ENCODE measurements around the gene FOXN1.
"Not testable (repeated sequence)": the region's sequence is repeated elsewhere in the genome, so short reads cannot be mapped to it uniquely, and the experiment has no call there.

Gene FOXN1

GRCh38 chr17:28573521-28573920 is 67.4 kb downstream of the FOXN1 start:
- POLR2A ChIA-PET = no interaction called here
- WGBS (ENCODE audit: insufficient coverage) = 99% methylated on average over 7 of the region's 9 CpGs
- Histone ChIP-seq H3K27ac (ENCODE audit: insufficient read depth in 1 of 2, low read depth in 1 of 2, low read length in 2 of 2, poor library complexity in 1 of 2, severe bottlenecking in 2 of 2) (no peak overlapping the region), H3K27me3 (replicated peaks in 2 of 5; ENCODE audit: control insufficient read depth in 4 of 5, insufficient read depth in 5 of 5, low read length in 4 of 5) (no peaks in the 10 kb centered on the region), H3K4me3 (ENCODE audit: control insufficient read depth in 1 of 7, extremely low read depth in 1 of 7, insufficient read depth in 4 of 7, low read depth in 2 of 7, low read length in 6 of 7) (no peak overlapping the region), H3K36me3 (ENCODE audit: control insufficient read depth in 4 of 4, insufficient read depth in 4 of 4, low read length in 3 of 4) (peaks cover 2 to 26% (median 8%) of the 10 kb centered on the region in 4 experiments), H3K9me3 (ENCODE audit: control extremely low read depth in 1 of 5, control insufficient read depth in 4 of 5, insufficient read depth in 2 of 5, low read depth in 1 of 5, low read length in 4 of 5) (no peaks in the 10 kb centered on the region), H3K4me1 (ENCODE audit: control extremely low read depth in 1 of 4, control insufficient read depth in 4 of 4, insufficient read depth in 4 of 4, low read length in 3 of 4) (peaks cover 3 to 37% (median 25%) of the 10 kb centered on the region in 4 experiments)
- DNase-seq = no peak
- CTCF ChIA-PET = interaction anchor here (1.1 to 1.8 kb wide), 2 partner anchors 23 to 25 kb away, joined by 3 to 6 read pairs; partner anchors contain the start of gene SPAG5

DNA sequence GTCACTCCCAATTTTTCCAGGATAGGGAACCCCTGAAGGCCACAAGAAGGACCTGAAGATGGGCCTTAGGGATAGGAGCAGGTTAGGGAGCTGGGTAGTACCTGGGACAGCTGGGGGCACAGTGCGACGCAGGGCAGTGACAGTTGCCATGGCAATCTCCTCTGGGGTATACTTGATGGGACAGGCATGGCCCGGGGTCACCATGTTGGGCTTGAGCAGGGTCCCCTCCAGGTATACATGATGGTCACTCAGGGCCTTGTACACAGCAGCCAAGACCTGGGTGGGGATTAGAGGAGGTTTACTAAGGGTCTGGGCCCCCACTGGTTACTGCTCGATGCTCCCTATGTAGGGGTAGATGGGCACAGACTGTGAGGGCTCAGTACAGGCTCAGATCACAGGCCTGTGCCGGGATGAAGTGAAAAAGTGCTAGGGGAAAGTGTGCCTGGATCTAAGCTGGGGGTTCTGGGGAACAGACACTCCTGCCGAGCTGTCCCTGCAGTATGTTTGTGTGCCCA is 67.9 kb downstream of the FOXN1 start:
- Histone ChIP-seq H3K27me3 (replicated peaks in 2 of 5; ENCODE audit: control insufficient read depth in 4 of 5, insufficient read depth in 5 of 5, low read length in 4 of 5) (no peaks in the 10 kb centered on the region), H3K4me1 (ENCODE audit: control extremely low read depth in 1 of 4, control insufficient read depth in 4 of 4, insufficient read depth in 4 of 4, low read length in 3 of 4) (peaks cover 3 to 37% (median 25%) of the 10 kb centered on the region in 4 experiments), H3K36me3 (ENCODE audit: control insufficient read depth in 4 of 4, insufficient read depth in 4 of 4, low read length in 3 of 4) (peaks cover 4 to 31% (median 12%) of the 10 kb centered on the region in 4 experiments), H3K9me3 (ENCODE audit: control extremely low read depth in 1 of 5, control insufficient read depth in 4 of 5, insufficient read depth in 2 of 5, low read depth in 1 of 5, low read length in 4 of 5) (no peaks in the 10 kb centered on the region), H3K4me3 (ENCODE audit: control insufficient read depth in 1 of 7, extremely low read depth in 1 of 7, insufficient read depth in 4 of 7, low read depth in 2 of 7, low read length in 6 of 7) (no peak overlapping the region), H3K27ac (ENCODE audit: insufficient read depth in 1 of 2, low read depth in 1 of 2, low read length in 2 of 2, poor library complexity in 1 of 2, severe bottlenecking in 2 of 2) (no peak overlapping the region)
- CTCF ChIA-PET = interaction anchor here (0.6 to 1.8 kb wide), 2 partner anchors 24 to 169 kb away, joined by 4 to 6 read pairs; partner anchors contain the start of gene SPAG5
- POLR2A ChIA-PET = no interaction called here
- 100% methylated on average over 6 of the region's 6 CpGs for WGBS (ENCODE audit: insufficient coverage)
- DNase-seq = no peak

DNA sequence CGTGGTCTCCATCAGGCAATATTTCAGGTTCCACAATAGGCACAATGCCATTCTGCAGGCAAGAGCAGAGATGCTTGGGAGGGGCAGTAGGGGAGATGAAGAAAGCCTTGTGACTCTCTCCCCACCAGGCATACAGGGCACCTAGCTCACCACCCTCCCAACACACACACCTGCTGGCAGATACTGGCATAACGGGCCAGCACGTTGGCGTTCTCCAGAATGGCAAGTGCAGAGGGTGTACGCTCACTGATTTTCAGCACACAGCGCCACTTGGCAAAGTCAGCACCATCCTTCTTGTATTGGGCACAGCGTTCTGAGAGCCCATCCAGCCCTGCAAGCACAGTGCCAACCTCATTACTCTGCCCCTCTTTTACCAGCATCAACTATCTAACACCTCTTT is 68.4 kb downstream of the FOXN1 start:
- WGBS (ENCODE audit: insufficient coverage) = 90% methylated on average over 7 of the region's 7 CpGs
- H3K9me3 ChIP-seq (ENCODE audit: control extremely low read depth in 1 of 5, control insufficient read depth in 4 of 5, insufficient read depth in 2 of 5, low read depth in 1 of 5, low read length in 4 of 5) = no peaks in the 10 kb centered on the region
- ChIA-PET CTCF (interaction anchor here (0.6 to 1.8 kb wide), 3 partner anchors 24 to 168 kb away, joined by 3 to 6 read pairs (median 4); partner anchors contain the start of gene SPAG5), POLR2A (no interaction called here)
- H3K36me3 ChIP-seq (ENCODE audit: control insufficient read depth in 4 of 4, insufficient read depth in 4 of 4, low read length in 3 of 4) = peaks cover 4 to 36% (median 13%) of the 10 kb centered on the region in 4 experiments
- H3K27ac ChIP-seq (ENCODE audit: insufficient read depth in 1 of 2, low read depth in 1 of 2, low read length in 2 of 2, poor library complexity in 1 of 2, severe bottlenecking in 2 of 2) = no peak overlapping the region
- no peaks in the 10 kb centered on the region for H3K27me3 ChIP-seq (replicated peaks in 2 of 5; ENCODE audit: control insufficient read depth in 4 of 5, insufficient read depth in 5 of 5, low read length in 4 of 5)
- H3K4me3 ChIP-seq (ENCODE audit: control insufficient read depth in 1 of 7, extremely low read depth in 1 of 7, insufficient read depth in 4 of 7, low read depth in 2 of 7, low read length in 6 of 7) = no peak overlapping the region
- H3K4me1 ChIP-seq (ENCODE audit: control extremely low read depth in 1 of 4, control insufficient read depth in 4 of 4, insufficient read depth in 4 of 4, low read length in 3 of 4) = peaks cover 3 to 37% (median 23%) of the 10 kb centered on the region in 4 experiments
- peak; percentile 40 to 60 (median 55) for DNase-seq

DNA sequence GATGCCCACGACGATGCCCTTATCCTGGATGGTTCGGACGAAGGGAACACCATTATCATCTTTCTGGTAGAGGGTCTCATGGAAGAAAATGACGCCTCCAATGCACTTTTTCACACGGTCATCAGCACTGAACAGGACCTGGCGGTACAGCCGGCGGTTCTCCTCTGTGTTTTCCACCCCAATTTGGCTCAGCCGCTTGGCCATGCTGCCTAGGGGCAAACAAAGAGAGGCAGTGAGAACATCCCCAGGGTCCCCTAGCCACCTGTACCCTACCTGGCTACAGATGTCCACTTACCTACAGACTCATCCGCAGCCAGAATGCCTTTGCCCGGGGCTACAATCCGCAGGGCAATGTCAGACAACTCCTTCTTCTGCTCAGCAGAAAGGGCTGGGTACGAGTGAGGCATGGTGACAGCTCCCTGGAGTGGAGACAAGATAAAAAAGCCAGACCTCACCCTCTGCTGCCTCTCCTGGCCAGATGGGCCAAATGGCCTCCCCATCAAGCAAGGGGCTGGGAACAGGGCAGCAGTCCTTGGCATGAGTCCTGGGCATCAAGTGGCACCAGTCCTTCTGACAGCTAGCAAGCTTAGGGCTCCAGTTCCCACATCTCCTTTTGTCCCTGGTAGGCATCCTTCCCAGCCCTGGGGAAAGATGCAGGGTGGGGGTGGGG is 69.1 kb downstream of the FOXN1 start:
- no peak overlapping the region for H3K27ac ChIP-seq (ENCODE audit: insufficient read depth in 1 of 2, low read depth in 1 of 2, low read length in 2 of 2, poor library complexity in 1 of 2, severe bottlenecking in 2 of 2)
- H3K4me3 ChIP-seq (ENCODE audit: control insufficient read depth in 1 of 7, extremely low read depth in 1 of 7, insufficient read depth in 4 of 7, low read depth in 2 of 7, low read length in 6 of 7) = no peak overlapping the region
- no peaks in the 10 kb centered on the region for H3K9me3 ChIP-seq (ENCODE audit: control extremely low read depth in 1 of 5, control insufficient read depth in 4 of 5, insufficient read depth in 2 of 5, low read depth in 1 of 5, low read length in 4 of 5)
- ChIA-PET CTCF (interaction anchor here (0.9 to 1.8 kb wide), 7 partner anchors 9 to 82 kb away, joined by 3 to 6 read pairs (median 3); partner anchors contain the start of gene SPAG5), POLR2A (no interaction called here)
- WGBS (ENCODE audit: insufficient coverage) = 98% methylated on average over 14 of the region's 14 CpGs
- DNase-seq = no peak
- peaks cover 4 to 42% (median 17%) of the 10 kb centered on the region in 4 experiments for H3K36me3 ChIP-seq (ENCODE audit: control insufficient read depth in 4 of 4, insufficient read depth in 4 of 4, low read length in 3 of 4)
- peaks cover 3 to 30% (median 18%) of the 10 kb centered on the region in 4 experiments for H3K4me1 ChIP-seq (ENCODE audit: control extremely low read depth in 1 of 4, control insufficient read depth in 4 of 4, insufficient read depth in 4 of 4, low read length in 3 of 4)
- no peaks in the 10 kb centered on the region for H3K27me3 ChIP-seq (replicated peaks in 2 of 5; ENCODE audit: control insufficient read depth in 4 of 5, insufficient read depth in 5 of 5, low read length in 4 of 5)

- H3K4me1 ChIP-seq (ENCODE audit: control extremely low read depth in 1 of 4, control insufficient read depth in 4 of 4, insufficient read depth in 4 of 4, low read length in 3 of 4) = peaks cover 3 to 23% (median 13%) of the 10 kb centered on the region in 4 experiments
- not testable (repeated sequence) for DNase-seq; H3K9me3 ChIP-seq (ENCODE audit: control extremely low read depth in 1 of 5, control insufficient read depth in 4 of 5, insufficient read depth in 2 of 5, low read depth in 1 of 5, low read length in 4 of 5); H3K27me3 ChIP-seq (replicated peaks in 2 of 5; ENCODE audit: control insufficient read depth in 4 of 5, insufficient read depth in 5 of 5, low read length in 4 of 5); H3K27ac ChIP-seq (ENCODE audit: insufficient read depth in 1 of 2, low read depth in 1 of 2, low read length in 2 of 2, poor library complexity in 1 of 2, severe bottlenecking in 2 of 2)
- peak overlapping the region in 1 of 7 experiments; percentile 14 for H3K4me3 ChIP-seq (ENCODE audit: control insufficient read depth in 1 of 7, extremely low read depth in 1 of 7, insufficient read depth in 4 of 7, low read depth in 2 of 7, low read length in 6 of 7)
- ChIA-PET CTCF (interaction anchor here (0.9 to 1.6 kb wide), 8 partner anchors 9 to 83 kb away, joined by 3 to 4 read pairs (median 3); no protein-coding TSS in a partner anchor), POLR2A (interaction anchor here (1.1 kb wide), 1 partner anchor 24 kb away, joined by 4 read pairs; no protein-coding TSS in a partner anchor)
- peaks cover 4 to 49% (median 20%) of the 10 kb centered on the region in 4 experiments for H3K36me3 ChIP-seq (ENCODE audit: control insufficient read depth in 4 of 4, insufficient read depth in 4 of 4, low read length in 3 of 4)
- WGBS (ENCODE audit: insufficient coverage) = no CpG with 5 or more reads among the region's 3 CpGs
Measured at GRCh38 chr17:28576016-28576415, 69.9 kb downstream of the FOXN1 start.

DNA sequence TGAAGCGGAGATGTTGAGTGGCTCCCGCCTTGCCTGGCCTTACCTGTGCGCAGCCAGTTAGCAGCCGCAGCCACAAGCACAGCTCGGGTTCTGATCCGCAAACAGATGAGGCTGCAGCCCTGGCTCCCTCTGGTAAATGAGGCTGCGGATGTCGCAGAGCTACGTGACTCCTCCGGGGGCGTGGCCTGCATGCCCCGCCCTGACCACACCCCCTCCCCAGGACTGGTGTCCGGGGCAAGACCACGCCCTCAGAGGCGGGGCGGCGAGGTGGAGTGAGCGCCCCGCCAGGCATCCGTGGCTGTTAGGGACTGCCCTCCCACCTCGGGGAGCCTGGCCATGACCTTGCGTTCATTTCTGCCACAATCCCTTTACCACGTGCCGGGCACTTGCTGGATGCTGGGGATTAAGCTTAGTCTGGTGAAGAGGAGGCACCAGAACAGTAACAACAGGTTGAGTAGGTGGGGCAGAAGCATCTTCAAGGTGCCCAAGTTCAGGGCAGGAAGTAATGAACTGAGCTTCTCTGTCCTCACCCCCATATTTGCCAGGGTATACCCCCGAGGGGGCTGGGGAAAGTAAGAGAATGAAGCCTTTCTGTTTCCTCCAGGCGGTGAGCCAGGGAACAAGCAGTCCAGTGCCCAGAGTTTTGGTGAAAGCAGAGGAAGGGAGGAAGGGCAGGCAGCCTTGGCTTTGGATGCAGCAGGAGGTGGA is 70.8 kb downstream of the FOXN1 start, which contains the start of gene ALDOC:
Gene ALDOC, minus strand, starts transcription at position 138 of the 708 bp plus-strand sequence. CDS start 1,363 bp downstream, outside the sequence.
- Histone ChIP-seq H3K27ac (ENCODE audit: insufficient read depth in 1 of 2, low read depth in 1 of 2, low read length in 2 of 2, poor library complexity in 1 of 2, severe bottlenecking in 2 of 2) (peak within 1 kb of the TSS in 1 of 2 experiments; percentile 20), H3K4me3 (ENCODE audit: control insufficient read depth in 1 of 7, extremely low read depth in 1 of 7, insufficient read depth in 4 of 7, low read depth in 2 of 7, low read length in 6 of 7) (peak within 1 kb of the TSS in 5 of 7 experiments; percentile 21 to 66 (median 53)), H3K36me3 (ENCODE audit: control insufficient read depth in 4 of 4, insufficient read depth in 4 of 4, low read length in 3 of 4) (peaks cover 4 to 53% (median 22%) of the 10 kb centered on the region in 4 experiments), H3K4me1 (ENCODE audit: control extremely low read depth in 1 of 4, control insufficient read depth in 4 of 4, insufficient read depth in 4 of 4, low read length in 3 of 4) (peaks cover 2 to 20% (median 10%) of the 10 kb centered on the region in 4 experiments), H3K9me3 (ENCODE audit: control extremely low read depth in 1 of 5, control insufficient read depth in 4 of 5, insufficient read depth in 2 of 5, low read depth in 1 of 5, low read length in 4 of 5) (no peaks in the 10 kb centered on the region), H3K27me3 (replicated peaks in 2 of 5; ENCODE audit: control insufficient read depth in 4 of 5, insufficient read depth in 5 of 5, low read length in 4 of 5) (no peaks in the 10 kb centered on the region)
- ChIA-PET CTCF (interaction anchor here (0.9 to 1.6 kb wide), 8 partner anchors 9 to 93 kb away, joined by 3 to 5 read pairs (median 3); no protein-coding TSS in a partner anchor), POLR2A (interaction anchor here (1.1 kb wide), 1 partner anchor 23 kb away, joined by 4 read pairs; no protein-coding TSS in a partner anchor)
- peak; percentile 95 to 98 (median 96) for DNase-seq
- 5% methylated on average over 15 of the region's 26 CpGs for WGBS (ENCODE audit: insufficient coverage)
